Measurements from ENCODE around the gene MAP4K1.
"Not testable (repeated sequence)": the region's sequence is repeated elsewhere in the genome, so short reads cannot be mapped to it uniquely, and the experiment has no call there.

MAP4K1 gene

GRCh38 chr19:38606131-38606530 is 11.6 kb downstream of the MAP4K1 start:
- no peaks in the 10 kb centered on the region for H3K9me3 ChIP-seq (ENCODE audit: control insufficient read depth, low read length)
- H2AK5ac ChIP-seq (ENCODE audit: low read length, severe bottlenecking): no peak overlapping the region
- 88% methylated on average over 6 of the region's 6 CpGs for WGBS
- no peak overlapping the region for H3K4me3 ChIP-seq (ENCODE audit: insufficient read depth in 1 of 2, low read depth in 1 of 2, low read length in 2 of 2)
- H3K4me2 ChIP-seq (ENCODE audit: low read length, poor library complexity, severe bottlenecking): no peak overlapping the region
- no peak overlapping the region for H2BK5ac ChIP-seq (ENCODE audit: low read depth, low read length, poor library complexity, severe bottlenecking)
- H2BK15ac ChIP-seq (ENCODE audit: low read depth, poor library complexity, severe bottlenecking): no peak overlapping the region
- H3K4me1 ChIP-seq (ENCODE audit: control insufficient read depth, insufficient read depth, low read depth, low read length): peaks cover 1% of the 10 kb centered on the region
- H3K4ac ChIP-seq (ENCODE audit: low read depth in 1 of 2, low read length in 2 of 2): no peak overlapping the region
- no peaks in the 10 kb centered on the region for H3K79me1 ChIP-seq (replicated peaks; ENCODE audit: low read length, poor library complexity, severe bottlenecking)
- no peak overlapping the region for H3K9ac ChIP-seq (ENCODE audit: low read length)
- no peak overlapping the region for H4K8ac ChIP-seq (ENCODE audit: low read length)
- no peak overlapping the region for H2BK12ac ChIP-seq (ENCODE audit: low read length in 2 of 2)
- no peak overlapping the region for H2BK120ac ChIP-seq (ENCODE audit: low read depth, low read length)
- no peak overlapping the region for H4K91ac ChIP-seq (ENCODE audit: low read length)
- no peak overlapping the region for H3K18ac ChIP-seq (ENCODE audit: low read depth in 1 of 2, low read length in 2 of 2)
- DNase-seq: no peak
- H3K14ac ChIP-seq (ENCODE audit: low read length in 2 of 2): no peak overlapping the region
- H2AFZ ChIP-seq (ENCODE audit: low read depth, low read length): no peak overlapping the region
- no peak overlapping the region for H3K27ac ChIP-seq (ENCODE audit: low read length, poor library complexity, severe bottlenecking)
- no peaks in the 10 kb centered on the region for H3K36me3 ChIP-seq (ENCODE audit: control insufficient read depth in 1 of 2, insufficient read depth in 2 of 2, low read depth in 1 of 2, low read length in 2 of 2)
- peaks cover 3 to 10% of the 10 kb centered on the region in 2 experiments for H3K27me3 ChIP-seq (ENCODE audit: control insufficient read depth in 1 of 2, insufficient read depth in 1 of 2, low read length in 2 of 2)
- no peak overlapping the region for H3K23ac ChIP-seq (ENCODE audit: low read length in 2 of 2)

DNA sequence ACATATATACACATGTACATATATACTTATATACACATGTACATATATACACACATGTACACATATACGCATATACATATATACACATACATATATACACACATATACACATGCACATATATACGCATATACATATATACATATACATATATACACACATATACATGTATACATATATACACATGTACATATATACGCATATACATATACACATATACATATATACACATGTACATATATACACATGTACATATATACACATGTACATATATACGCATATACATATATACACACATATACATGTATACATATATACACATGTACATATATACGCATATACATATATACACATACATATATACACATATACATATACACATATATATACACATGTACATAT is 14.9 kb downstream of the MAP4K1 start:
- not testable (repeated sequence) for DNase-seq; H3K79me1 ChIP-seq (replicated peaks; ENCODE audit: low read length, poor library complexity, severe bottlenecking); H3K27ac ChIP-seq (ENCODE audit: low read length, poor library complexity, severe bottlenecking); H3K4ac ChIP-seq (ENCODE audit: low read depth in 1 of 2, low read length in 2 of 2); H4K91ac ChIP-seq (ENCODE audit: low read length); H3K23ac ChIP-seq (ENCODE audit: low read length in 2 of 2); H2BK12ac ChIP-seq (ENCODE audit: low read length in 2 of 2); H2AFZ ChIP-seq (ENCODE audit: low read depth, low read length); H2BK5ac ChIP-seq (ENCODE audit: low read depth, low read length, poor library complexity, severe bottlenecking); H2AK5ac ChIP-seq (ENCODE audit: low read length, severe bottlenecking); H3K4me2 ChIP-seq (ENCODE audit: low read length, poor library complexity, severe bottlenecking); H3K9me3 ChIP-seq (ENCODE audit: control insufficient read depth, low read length); H3K4me1 ChIP-seq (ENCODE audit: control insufficient read depth, insufficient read depth, low read depth, low read length); H2BK120ac ChIP-seq (ENCODE audit: low read depth, low read length); H3K9ac ChIP-seq (ENCODE audit: low read length); H4K8ac ChIP-seq (ENCODE audit: low read length); H2BK15ac ChIP-seq (ENCODE audit: low read depth, poor library complexity, severe bottlenecking); H3K4me3 ChIP-seq (ENCODE audit: insufficient read depth in 1 of 2, low read depth in 1 of 2, low read length in 2 of 2); H3K36me3 ChIP-seq (ENCODE audit: control insufficient read depth in 1 of 2, insufficient read depth in 2 of 2, low read depth in 1 of 2, low read length in 2 of 2); H3K18ac ChIP-seq (ENCODE audit: low read depth in 1 of 2, low read length in 2 of 2); H3K14ac ChIP-seq (ENCODE audit: low read length in 2 of 2)
- H3K27me3 ChIP-seq (ENCODE audit: control insufficient read depth in 1 of 2, insufficient read depth in 1 of 2, low read length in 2 of 2): peaks cover 3 to 19% of the 10 kb centered on the region in 2 experiments
- WGBS: 98% methylated on average over 5 of the region's 5 CpGs

DNA sequence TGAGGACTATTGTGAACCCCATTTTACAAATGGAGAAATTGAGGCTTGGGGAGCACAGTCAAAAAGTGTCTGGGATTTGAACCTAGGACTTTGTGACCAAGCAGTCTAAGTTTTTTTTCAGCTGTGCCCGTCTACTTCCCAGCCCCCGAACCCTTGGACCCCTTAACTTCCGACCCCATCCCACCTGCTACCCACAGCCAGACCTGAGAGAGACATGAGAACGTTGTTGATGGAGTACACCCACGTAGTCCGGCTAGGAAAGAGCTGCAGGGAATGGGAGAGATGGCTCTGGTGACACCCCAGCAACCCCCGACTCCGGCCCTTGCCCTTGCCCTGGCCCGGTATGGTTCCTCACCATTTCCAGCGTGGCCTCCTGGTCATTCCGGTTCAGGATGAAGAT is 18.0 kb downstream of the MAP4K1 start:
- no peak overlapping the region for H3K18ac ChIP-seq (ENCODE audit: low read depth in 1 of 2, low read length in 2 of 2)
- no peak overlapping the region for H3K27ac ChIP-seq (ENCODE audit: low read length, poor library complexity, severe bottlenecking)
- H2BK15ac ChIP-seq (ENCODE audit: low read depth, poor library complexity, severe bottlenecking): no peak overlapping the region
- DNase-seq: no peak
- H3K4ac ChIP-seq (ENCODE audit: low read depth in 1 of 2, low read length in 2 of 2): no peak overlapping the region
- no peak overlapping the region for H2AK5ac ChIP-seq (ENCODE audit: low read length, severe bottlenecking)
- no peak overlapping the region for H4K91ac ChIP-seq (ENCODE audit: low read length)
- no peak overlapping the region for H3K14ac ChIP-seq (ENCODE audit: low read length in 2 of 2)
- no peak overlapping the region for H2BK12ac ChIP-seq (ENCODE audit: low read length in 2 of 2)
- no peaks in the 10 kb centered on the region for H3K79me1 ChIP-seq (replicated peaks; ENCODE audit: low read length, poor library complexity, severe bottlenecking)
- H3K9me3 ChIP-seq (ENCODE audit: control insufficient read depth, low read length): no peaks in the 10 kb centered on the region
- no peak overlapping the region for H3K4me3 ChIP-seq (ENCODE audit: insufficient read depth in 1 of 2, low read depth in 1 of 2, low read length in 2 of 2)
- no peak overlapping the region for H2AFZ ChIP-seq (ENCODE audit: low read depth, low read length)
- H2BK120ac ChIP-seq (ENCODE audit: low read depth, low read length): no peak overlapping the region
- H3K36me3 ChIP-seq (ENCODE audit: control insufficient read depth in 1 of 2, insufficient read depth in 2 of 2, low read depth in 1 of 2, low read length in 2 of 2): no peaks in the 10 kb centered on the region
- no peak overlapping the region for H2BK5ac ChIP-seq (ENCODE audit: low read depth, low read length, poor library complexity, severe bottlenecking)
- H4K8ac ChIP-seq (ENCODE audit: low read length): no peak overlapping the region
- WGBS: 86% methylated on average over 11 of the region's 11 CpGs
- peaks cover 5% of the 10 kb centered on the region for H3K4me1 ChIP-seq (ENCODE audit: control insufficient read depth, insufficient read depth, low read depth, low read length)
- no peak overlapping the region for H3K9ac ChIP-seq (ENCODE audit: low read length)
- H3K23ac ChIP-seq (ENCODE audit: low read length in 2 of 2): no peak overlapping the region
- H3K27me3 ChIP-seq (ENCODE audit: control insufficient read depth in 1 of 2, insufficient read depth in 1 of 2, low read length in 2 of 2): peaks cover 16 to 27% of the 10 kb centered on the region in 2 experiments
- no peak overlapping the region for H3K4me2 ChIP-seq (ENCODE audit: low read length, poor library complexity, severe bottlenecking)

DNA sequence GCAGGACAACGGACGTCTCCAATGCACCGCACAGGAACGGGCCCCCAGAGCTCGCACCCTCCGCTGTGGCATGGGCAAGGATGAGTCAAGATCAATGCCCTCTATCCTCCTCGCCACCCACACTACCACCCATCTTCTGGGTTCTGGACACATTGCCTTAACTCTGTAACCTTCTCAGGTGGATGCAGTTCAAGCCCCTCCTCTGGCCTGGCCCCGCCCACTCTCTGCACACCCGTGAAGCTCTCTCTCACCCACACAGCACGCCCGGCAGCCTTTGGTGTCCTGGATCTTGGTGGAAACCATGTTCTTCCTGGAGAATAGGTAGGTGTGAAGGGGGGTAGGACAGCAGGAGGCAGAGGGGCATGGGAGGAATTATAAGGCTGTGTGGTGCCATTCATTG is 20.7 kb downstream of the MAP4K1 start:
- no peak overlapping the region for H4K91ac ChIP-seq (ENCODE audit: low read length)
- H3K4me2 ChIP-seq (ENCODE audit: low read length, poor library complexity, severe bottlenecking): no peak overlapping the region
- no peak overlapping the region for H3K27ac ChIP-seq (ENCODE audit: low read length, poor library complexity, severe bottlenecking)
- no peaks in the 10 kb centered on the region for H3K9me3 ChIP-seq (ENCODE audit: control insufficient read depth, low read length)
- H3K23ac ChIP-seq (ENCODE audit: low read length in 2 of 2): no peak overlapping the region
- no peaks in the 10 kb centered on the region for H3K36me3 ChIP-seq (ENCODE audit: control insufficient read depth in 1 of 2, insufficient read depth in 2 of 2, low read depth in 1 of 2, low read length in 2 of 2)
- H2BK5ac ChIP-seq (ENCODE audit: low read depth, low read length, poor library complexity, severe bottlenecking): no peak overlapping the region
- H2AK5ac ChIP-seq (ENCODE audit: low read length, severe bottlenecking): no peak overlapping the region
- WGBS: 90% methylated on average over 11 of the region's 11 CpGs
- no peak overlapping the region for H4K8ac ChIP-seq (ENCODE audit: low read length)
- peaks cover 5% of the 10 kb centered on the region for H3K4me1 ChIP-seq (ENCODE audit: control insufficient read depth, insufficient read depth, low read depth, low read length)
- no peak overlapping the region for H3K14ac ChIP-seq (ENCODE audit: low read length in 2 of 2)
- no peak overlapping the region for H2BK120ac ChIP-seq (ENCODE audit: low read depth, low read length)
- H2BK15ac ChIP-seq (ENCODE audit: low read depth, poor library complexity, severe bottlenecking): no peak overlapping the region
- H3K4me3 ChIP-seq (ENCODE audit: insufficient read depth in 1 of 2, low read depth in 1 of 2, low read length in 2 of 2): no peak overlapping the region
- no peak overlapping the region for H3K4ac ChIP-seq (ENCODE audit: low read depth in 1 of 2, low read length in 2 of 2)
- H2BK12ac ChIP-seq (ENCODE audit: low read length in 2 of 2): no peak overlapping the region
- H2AFZ ChIP-seq (ENCODE audit: low read depth, low read length): no peak overlapping the region
- H3K27me3 ChIP-seq (ENCODE audit: control insufficient read depth in 1 of 2, insufficient read depth in 1 of 2, low read length in 2 of 2): peaks cover 16 to 30% of the 10 kb centered on the region in 2 experiments
- no peak overlapping the region for H3K9ac ChIP-seq (ENCODE audit: low read length)
- no peaks in the 10 kb centered on the region for H3K79me1 ChIP-seq (replicated peaks; ENCODE audit: low read length, poor library complexity, severe bottlenecking)
- no peak for DNase-seq
- H3K18ac ChIP-seq (ENCODE audit: low read depth in 1 of 2, low read length in 2 of 2): no peak overlapping the region

All from mesenchymal stem cell (in vitro differentiated cells and primary cell).